Measurements from ENCODE around the gene SARDH.
"Not testable (repeated sequence)": the region's sequence is repeated elsewhere in the genome, so short reads cannot be mapped to it uniquely, and the experiment has no call there.

The SARDH gene

GRCh38 chr9:133627341-133627740, 110.8 kb downstream of the SARDH start (continued):
- TF ChIP-seq, protein P1, sequence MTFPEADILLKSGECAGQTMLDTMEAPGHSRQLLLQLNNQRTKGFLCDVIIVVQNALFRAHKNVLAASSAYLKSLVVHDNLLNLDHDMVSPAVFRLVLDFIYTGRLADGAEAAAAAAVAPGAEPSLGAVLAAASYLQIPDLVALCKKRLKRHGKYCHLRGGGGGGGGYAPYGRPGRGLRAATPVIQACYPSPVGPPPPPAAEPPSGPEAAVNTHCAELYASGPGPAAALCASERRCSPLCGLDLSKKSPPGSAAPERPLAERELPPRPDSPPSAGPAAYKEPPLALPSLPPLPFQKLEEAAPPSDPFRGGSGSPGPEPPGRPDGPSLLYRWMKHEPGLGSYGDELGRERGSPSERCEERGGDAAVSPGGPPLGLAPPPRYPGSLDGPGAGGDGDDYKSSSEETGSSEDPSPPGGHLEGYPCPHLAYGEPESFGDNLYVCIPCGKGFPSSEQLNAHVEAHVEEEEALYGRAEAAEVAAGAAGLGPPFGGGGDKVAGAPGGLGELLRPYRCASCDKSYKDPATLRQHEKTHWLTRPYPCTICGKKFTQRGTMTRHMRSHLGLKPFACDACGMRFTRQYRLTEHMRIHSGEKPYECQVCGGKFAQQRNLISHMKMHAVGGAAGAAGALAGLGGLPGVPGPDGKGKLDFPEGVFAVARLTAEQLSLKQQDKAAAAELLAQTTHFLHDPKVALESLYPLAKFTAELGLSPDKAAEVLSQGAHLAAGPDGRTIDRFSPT (tag by site-specific recombination; IDR thresholded peaks at IDR 0.05) = no peak
- TF ChIP-seq ZIC2 (tag by site-specific recombination; IDR thresholded peaks at IDR 0.05) (no peak), EGR2 (tag by site-specific recombination; IDR thresholded peaks at IDR 0.05; ENCODE audit: low read depth) (no peak)
- TF ChIP-seq, protein P2, sequence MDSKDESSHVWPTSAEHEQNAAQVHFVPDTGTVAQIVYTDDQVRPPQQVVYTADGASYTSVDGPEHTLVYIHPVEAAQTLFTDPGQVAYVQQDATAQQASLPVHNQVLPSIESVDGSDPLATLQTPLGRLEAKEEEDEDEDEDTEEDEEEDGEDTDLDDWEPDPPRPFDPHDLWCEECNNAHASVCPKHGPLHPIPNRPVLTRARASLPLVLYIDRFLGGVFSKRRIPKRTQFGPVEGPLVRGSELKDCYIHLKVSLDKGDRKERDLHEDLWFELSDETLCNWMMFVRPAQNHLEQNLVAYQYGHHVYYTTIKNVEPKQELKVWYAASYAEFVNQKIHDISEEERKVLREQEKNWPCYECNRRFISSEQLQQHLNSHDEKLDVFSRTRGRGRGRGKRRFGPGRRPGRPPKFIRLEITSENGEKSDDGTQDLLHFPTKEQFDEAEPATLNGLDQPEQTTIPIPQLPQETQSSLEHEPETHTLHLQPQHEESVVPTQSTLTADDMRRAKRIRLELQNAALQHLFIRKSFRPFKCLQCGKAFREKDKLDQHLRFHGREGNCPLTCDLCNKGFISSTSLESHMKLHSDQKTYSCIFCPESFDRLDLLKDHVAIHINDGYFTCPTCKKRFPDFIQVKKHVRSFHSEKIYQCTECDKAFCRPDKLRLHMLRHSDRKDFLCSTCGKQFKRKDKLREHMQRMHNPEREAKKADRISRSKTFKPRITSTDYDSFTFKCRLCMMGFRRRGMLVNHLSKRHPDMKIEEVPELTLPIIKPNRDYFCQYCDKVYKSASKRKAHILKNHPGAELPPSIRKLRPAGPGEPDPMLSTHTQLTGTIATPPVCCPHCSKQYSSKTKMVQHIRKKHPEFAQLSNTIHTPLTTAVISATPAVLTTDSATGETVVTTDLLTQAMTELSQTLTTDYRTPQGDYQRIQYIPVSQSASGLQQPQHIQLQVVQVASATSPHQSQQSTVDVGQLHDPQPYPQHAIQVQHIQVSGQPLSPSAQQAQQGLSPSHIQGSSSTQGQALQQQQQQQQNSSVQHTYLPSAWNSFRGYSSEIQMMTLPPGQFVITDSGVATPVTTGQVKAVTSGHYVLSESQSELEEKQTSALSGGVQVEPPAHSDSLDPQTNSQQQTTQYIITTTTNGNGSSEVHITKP (tag by site-specific recombination; IDR thresholded peaks at IDR 0.05) = no peak

DNA sequence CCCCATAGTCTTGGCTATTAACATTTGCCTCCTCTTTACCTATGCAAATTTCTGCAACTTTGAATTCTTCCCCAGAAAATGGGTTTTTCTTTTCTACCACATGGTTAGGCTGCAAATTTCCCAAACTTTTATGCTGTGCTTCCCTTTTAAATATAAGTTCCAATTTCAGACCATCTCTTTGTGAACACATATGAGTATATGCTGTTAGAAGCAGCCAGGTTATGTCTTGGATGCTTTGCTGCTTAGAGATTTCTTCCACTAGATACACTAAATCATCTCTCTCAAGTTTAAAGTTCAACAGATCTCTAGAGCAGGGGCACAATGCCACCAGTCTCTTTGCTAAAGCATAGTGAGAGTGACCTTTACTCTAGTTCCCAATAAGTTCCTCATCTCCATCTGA, 112.1 kb downstream of the SARDH start:
- CTCF ChIA-PET; H3K36me3 ChIP-seq (ENCODE audit: control insufficient read depth in 2 of 2, insufficient read depth in 1 of 2, low read length in 2 of 2); H3K4me3 ChIP-seq (ENCODE audit: low read depth, low read length); H3K9me3 ChIP-seq (ENCODE audit: control insufficient read depth, insufficient read depth, low read depth, low read length); H3K27ac ChIP-seq (ENCODE audit: extremely low read depth, low read depth, low read length); POLR2A ChIA-PET; H3K4me1 ChIP-seq (ENCODE audit: control insufficient read depth, insufficient read depth, low read length): not testable (repeated sequence)

DNA sequence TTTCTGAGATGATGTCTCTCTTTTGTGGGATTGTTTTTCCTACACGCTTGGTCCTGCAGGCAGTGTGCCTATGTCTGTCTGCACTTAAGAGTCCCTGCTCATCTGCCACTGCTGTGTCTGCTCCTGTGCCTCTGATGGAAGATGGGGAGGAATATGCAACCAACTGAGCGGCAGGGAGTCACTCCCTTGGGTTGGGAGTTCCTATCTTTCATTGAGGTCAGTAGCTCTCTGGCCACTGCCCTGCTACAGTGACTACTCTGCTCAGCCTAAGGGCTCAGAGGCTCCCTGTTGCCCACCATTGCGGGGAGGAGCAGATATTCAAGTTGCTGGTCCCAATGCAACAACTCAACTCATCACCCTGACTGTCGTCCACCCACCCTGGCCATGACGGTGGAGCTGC, 115.6 kb downstream of the SARDH start:
- ChIA-PET CTCF (no interaction called here), POLR2A (no interaction called here)
- Histone ChIP-seq H3K4me1 (ENCODE audit: control insufficient read depth, insufficient read depth, low read length) (no peaks in the 10 kb centered on the region), H3K27ac (ENCODE audit: extremely low read depth, low read depth, low read length) (no peak overlapping the region), H3K4me3 (ENCODE audit: low read depth, low read length) (no peak overlapping the region), H3K9me3 (ENCODE audit: control insufficient read depth, insufficient read depth, low read depth, low read length) (no peaks in the 10 kb centered on the region), H3K36me3 (ENCODE audit: control insufficient read depth in 2 of 2, insufficient read depth in 1 of 2, low read length in 2 of 2) (no peaks in the 10 kb centered on the region)
- no peak for TF ChIP-seq ZNF473 (tag by site-specific recombination; IDR thresholded peaks at IDR 0.05)
- no peak for TF ChIP-seq ZFP3 (tag by site-specific recombination; IDR thresholded peaks at IDR 0.05; ENCODE audit: low read depth)
- no peak for TF ChIP-seq ZNF48 (tag by site-specific recombination; IDR thresholded peaks at IDR 0.05)
- no peak for TF ChIP-seq ZNF610 (tag by site-specific recombination; IDR thresholded peaks at IDR 0.05; ENCODE audit: borderline replicate concordance)
- no peak for TF ChIP-seq ZNF768 (tag by site-specific recombination; IDR thresholded peaks at IDR 0.05)
- no peak for TF ChIP-seq ZFHX2 (tag by site-specific recombination; conservative IDR thresholded peaks at IDR 0.05)
- no peak for TF ChIP-seq SCRT1 (tag by site-specific recombination; IDR thresholded peaks at IDR 0.05; ENCODE audit: borderline replicate concordance)
- TF ChIP-seq, protein P3, sequence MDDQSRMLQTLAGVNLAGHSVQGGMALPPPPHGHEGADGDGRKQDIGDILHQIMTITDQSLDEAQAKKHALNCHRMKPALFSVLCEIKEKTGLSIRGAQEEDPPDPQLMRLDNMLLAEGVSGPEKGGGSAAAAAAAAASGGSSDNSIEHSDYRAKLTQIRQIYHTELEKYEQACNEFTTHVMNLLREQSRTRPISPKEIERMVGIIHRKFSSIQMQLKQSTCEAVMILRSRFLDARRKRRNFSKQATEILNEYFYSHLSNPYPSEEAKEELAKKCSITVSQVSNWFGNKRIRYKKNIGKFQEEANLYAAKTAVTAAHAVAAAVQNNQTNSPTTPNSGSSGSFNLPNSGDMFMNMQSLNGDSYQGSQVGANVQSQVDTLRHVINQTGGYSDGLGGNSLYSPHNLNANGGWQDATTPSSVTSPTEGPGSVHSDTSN (CRISPR knock-in tag; IDR thresholded peaks at IDR 0.05) = no peak
- TF ChIP-seq ZBTB8A (tag by site-specific recombination; IDR thresholded peaks at IDR 0.05) = no peak

DNA sequence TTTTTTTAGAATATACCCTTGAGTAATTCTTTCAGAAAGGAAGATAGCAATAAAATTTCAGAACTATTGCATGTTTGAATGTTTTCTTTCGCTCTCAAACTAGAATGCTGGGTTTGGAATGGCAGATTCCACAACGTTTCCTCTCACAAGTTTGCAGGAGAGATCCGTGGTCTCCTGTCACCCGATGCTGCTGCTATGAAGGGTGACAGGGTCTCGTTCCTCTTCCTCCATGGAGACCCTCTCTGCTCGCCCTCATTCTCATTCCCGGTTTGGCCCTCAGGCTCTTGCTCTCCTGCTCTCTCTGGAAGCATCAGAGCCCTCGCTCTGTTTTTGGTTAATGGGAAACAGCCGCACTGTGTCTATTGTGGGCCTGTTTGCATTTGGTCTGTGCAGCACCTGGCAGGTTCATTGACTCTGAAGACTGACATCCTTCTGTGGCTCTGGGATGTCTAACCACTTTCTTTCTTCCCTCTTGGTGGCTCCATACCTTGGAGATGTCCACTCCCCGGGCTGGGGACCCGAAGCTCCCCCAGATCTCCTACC, 116.4 kb downstream of the SARDH start:
- no peak overlapping the region for H3K27ac ChIP-seq (ENCODE audit: extremely low read depth, low read depth, low read length)
- no peak overlapping the region for H3K4me3 ChIP-seq (ENCODE audit: low read depth, low read length)
- no peaks in the 10 kb centered on the region for H3K36me3 ChIP-seq (ENCODE audit: control insufficient read depth in 2 of 2, insufficient read depth in 1 of 2, low read length in 2 of 2)
- POLR2A ChIA-PET = no interaction called here
- no peaks in the 10 kb centered on the region for H3K9me3 ChIP-seq (ENCODE audit: control insufficient read depth, insufficient read depth, low read depth, low read length)
- CTCF ChIA-PET = no interaction called here
- H3K4me1 ChIP-seq (ENCODE audit: control insufficient read depth, insufficient read depth, low read length) = no peaks in the 10 kb centered on the region
- no peak for TF ChIP-seq SALL2 (tag by site-specific recombination; IDR thresholded peaks at IDR 0.05; ENCODE audit: borderline replicate concordance)
- TF ChIP-seq ZNF280C (tag by site-specific recombination; IDR thresholded peaks at IDR 0.05) = no peak
- no peak for TF ChIP-seq YY1 (tag by site-specific recombination; IDR thresholded peaks at IDR 0.05)
- TF ChIP-seq ZNF626 (tag by site-specific recombination; IDR thresholded peaks at IDR 0.05) = no peak
- TF ChIP-seq ZNF777 (tag by site-specific recombination; IDR thresholded peaks at IDR 0.05; ENCODE audit: borderline replicate concordance) = no peak
- TF ChIP-seq GFI1B (tag by site-specific recombination; IDR thresholded peaks at IDR 0.05) = no peak
- TF ChIP-seq ZNF248 (tag by site-specific recombination; IDR thresholded peaks at IDR 0.05) = no peak

Measured in HEK293 (cell line).